NCI-H2196 (cell line): ENCODE measurements around the gene INPP5J.
"Not testable (repeated sequence)": the region's sequence is repeated elsewhere in the genome, so short reads cannot be mapped to it uniquely, and the experiment has no call there.

Experiments
- DNase-seq: peaks from one replicate; lab custom pipeline; 2025; ENCODE audit not compliant: unreplicated experiment; lab: John Stamatoyannopoulos, UW

INPP5J gene

GRCh38 chr22:31148953-31149627, 26.3 kb downstream of the INPP5J start:
- peak; percentile 53 for DNase-seq

DNA sequence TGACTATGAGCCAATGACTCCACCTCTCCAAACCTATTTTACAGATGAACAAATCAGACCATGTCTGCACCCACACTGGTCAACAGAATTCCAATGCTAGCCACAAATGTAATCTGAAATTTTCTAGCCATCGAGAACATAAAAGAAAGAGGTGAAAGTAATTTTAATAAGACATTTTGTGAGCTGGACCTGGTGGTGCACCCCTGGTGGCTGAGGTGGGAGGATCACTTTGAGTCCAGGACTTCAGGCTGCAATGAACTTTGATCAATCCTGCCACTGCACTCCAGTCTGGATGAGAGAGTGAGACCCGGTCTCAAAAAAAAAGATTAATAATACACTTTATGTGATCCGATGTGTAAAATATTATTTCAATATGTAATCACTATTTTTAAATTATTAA, 27.8 kb downstream of the INPP5J start:
- DNase-seq, result no peak

DNA sequence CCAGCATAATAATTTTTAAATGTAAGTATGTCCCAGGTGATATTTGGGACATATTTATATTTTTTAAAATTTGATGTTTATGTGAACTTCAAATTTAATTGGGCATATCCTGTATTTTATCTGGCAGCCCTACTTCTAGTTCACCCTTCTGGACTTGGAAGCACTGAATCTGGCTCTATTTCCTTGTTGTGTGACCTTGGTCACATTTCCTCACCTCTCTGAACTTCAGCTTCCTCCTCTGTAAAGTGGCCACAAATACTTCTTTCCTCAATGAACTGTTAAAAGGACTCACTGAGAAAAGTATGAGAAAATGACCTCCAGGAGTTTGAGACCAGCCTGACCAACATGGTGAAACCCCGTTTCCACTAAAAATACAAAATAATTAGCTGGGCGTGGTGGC, 29.1 kb downstream of the INPP5J start:
- no peak for DNase-seq

DNA sequence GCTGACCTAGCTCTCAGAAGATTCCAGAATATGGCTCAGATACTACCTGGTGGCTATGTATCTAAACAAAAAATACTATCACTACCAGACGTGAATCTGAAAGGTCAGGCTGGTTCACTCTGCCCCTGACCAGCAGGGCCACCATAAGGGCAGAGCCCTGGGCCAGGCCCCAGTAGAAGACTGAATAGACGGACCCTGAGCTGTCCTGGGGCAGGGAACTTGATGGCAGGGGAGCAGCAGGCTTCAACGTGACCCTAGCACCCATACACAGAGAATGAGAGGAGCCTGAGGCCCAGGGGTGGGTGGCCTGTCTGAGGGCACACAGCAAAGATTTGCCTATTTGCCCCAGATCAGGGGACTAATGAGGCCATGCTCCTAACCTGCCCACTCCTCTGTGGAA, 30.6 kb downstream of the INPP5J start:
- no peak for DNase-seq

DNA sequence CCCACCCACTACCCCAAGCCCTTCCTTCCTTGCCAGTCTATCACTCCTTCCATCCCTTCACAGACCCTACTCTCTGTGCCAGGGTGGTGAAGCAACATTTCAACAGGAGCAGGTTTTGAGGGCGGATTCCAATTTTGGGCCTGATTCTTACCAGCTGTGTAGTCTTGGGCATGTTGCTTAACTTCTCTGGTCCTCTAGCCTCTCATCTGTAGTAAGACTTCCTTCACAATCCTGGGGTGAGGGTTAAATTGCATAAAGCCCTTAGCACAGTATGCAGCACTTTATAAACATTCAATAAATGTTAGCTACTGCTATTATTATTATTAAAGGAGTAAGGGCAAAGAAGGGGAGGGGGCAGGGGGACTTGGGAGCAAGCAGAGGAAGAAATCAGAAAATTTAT, 32.2 kb downstream of the INPP5J start:
- DNase-seq, result no peak

- DNase-seq, result no peak
Measured at GRCh38 chr22:31155422-31155821, 32.7 kb downstream of the INPP5J start.

DNA sequence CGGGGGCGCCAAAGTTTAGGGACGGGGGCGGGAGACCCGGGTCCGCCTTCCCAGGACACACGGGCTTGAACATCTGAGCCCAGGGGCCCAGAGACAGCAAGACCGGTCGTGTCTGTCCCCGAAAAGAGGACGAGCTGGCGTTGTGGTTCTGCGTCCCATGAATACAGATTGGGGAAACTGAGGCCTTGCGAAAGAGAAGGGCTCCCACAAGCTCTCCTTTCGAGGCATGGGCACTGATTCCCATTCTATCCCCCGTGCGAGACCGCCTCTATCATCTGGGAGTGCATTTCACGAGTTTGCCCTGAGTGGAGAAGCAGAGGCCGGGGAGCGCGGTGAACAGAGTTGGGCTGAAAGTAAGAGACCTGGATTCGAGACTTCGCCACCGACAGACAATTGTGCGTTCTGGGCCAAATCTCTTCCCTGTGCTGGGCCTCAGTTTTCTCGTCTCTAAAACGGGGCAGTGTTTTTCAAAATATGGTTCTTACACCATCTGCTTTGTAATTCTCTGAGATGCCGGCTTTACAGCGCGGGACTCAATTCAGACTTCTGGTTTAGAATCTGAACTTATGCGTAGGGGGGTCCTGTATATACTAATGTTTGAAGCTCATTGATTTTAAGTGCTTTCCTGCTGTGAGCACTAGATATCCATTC, 37.7 kb downstream of the INPP5J start:
- DNase-seq, result no peak

DNA sequence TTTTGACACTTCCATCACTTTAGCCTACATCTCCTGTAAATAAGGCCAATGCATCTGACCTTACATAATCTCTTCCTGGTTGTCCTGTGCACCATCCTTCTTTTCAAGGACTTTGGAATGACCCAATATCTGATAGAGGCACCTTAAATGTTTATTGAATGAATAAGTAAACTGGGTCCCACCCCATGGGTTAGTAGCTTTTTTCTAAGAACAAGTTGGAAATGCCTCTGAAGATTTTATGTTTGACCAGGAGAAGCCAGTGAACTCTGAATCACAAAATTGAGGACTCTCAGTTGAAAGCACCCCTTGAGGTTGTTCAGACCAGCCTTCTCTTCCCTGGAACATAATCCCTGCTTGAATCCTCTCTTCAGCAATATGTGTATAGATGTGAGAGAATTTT, 38.6 kb downstream of the INPP5J start:
- DNase-seq, result no peak

- no peak for DNase-seq
Measured at GRCh38 chr22:31162015-31162765, 39.4 kb downstream of the INPP5J start.

DNA sequence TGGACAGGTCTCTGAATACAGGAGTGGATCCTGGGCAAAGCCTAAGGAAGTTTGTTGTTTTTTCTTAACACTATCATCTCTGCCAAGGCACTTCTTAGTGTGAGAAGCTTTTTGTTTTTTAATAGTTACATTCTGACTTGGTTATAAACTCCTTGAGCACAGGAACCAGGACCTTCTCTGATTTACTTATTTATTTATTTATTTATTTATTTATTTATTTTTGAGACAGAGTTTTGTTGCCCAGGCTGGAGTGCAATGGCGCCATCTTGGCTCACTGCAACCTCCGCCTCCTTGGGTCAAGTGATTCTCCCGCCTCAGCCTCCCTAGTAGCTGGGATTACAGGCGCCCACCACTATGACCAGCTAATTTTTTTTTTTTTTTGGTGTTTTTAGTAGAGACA, 48.2 kb downstream of the INPP5J start:
- no peak for DNase-seq

GRCh38 chr22:31171734-31172133, 49.0 kb downstream of the INPP5J start:
- not testable (repeated sequence) for DNase-seq

DNA sequence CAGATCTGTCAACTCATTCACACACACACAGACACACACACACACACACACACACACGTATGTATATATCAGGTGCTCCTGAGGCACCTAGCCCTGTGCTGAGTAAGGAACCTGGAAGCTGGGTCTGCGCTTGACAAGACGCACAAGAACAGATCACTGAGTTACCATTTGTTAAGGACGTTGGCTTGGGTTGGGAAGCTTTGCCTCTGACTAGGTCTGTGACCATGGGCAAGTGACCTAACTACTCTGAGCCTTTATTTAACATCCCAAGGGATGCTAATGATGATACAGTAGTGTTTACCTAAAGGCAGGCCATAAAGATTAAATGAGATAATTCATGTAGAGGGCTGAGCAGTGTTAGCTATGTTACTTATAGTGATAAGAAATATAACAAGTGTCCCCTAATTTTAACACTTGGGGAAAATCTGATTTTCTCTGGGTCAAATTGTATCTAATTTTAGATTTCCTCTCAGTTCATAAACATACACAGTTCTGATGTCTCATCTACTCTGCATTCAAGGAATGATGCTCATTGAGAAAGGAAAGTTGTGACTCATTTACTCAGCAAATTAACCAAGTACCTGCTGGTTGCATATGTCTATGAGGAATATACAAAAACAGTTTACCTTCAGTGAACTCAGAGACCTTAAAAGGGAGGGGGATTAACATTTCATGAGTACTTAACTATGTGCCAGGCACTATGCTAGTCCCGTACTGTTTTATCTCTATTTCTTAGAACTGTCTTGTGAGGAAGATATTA, 50.8 kb downstream of the INPP5J start:
- DNase-seq, result no peak

- DNase-seq, result no peak
Measured at GRCh38 chr22:31176923-31177322, 54.2 kb downstream of the INPP5J start.

GRCh38 chr22:31177420-31178162, 54.8 kb downstream of the INPP5J start:
- DNase-seq, result no peak

GRCh38 chr22:31178859-31179258, 56.1 kb downstream of the INPP5J start:
- no peak for DNase-seq

DNA sequence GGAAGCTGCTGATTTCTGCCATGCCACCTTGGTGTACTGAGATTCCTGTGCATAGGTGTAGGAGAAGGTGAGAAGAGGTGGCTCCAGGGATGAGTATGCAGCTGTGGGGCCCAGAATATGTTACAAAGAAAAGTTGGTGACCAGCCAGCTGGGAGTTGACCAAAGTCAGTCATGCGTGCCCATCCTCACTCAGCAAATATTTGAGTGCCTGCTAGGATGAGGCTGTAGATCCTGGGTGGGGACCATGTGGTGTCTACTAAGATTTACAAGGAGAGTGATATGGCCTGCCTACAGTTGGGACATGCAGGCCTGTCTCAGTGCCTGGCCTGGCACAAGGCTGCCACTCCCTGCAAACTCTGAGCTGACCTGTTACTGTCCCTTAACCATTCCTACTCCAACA, 56.6 kb downstream of the INPP5J start:
- peak; percentile 47 for DNase-seq

- DNase-seq, result no peak
Measured at GRCh38 chr22:31184015-31184414, 61.2 kb downstream of the INPP5J start.
